ENCODE measurements around the gene SPEG. TPM values are rescaled to one million over a fixed set of nuclear protein-coding genes. Genes with fewer than 3 reads are reported as not detected.

Gene SPEG
- total RNA-seq, 1 donor from 2014 or later = under 0.01 TPM

DNA sequence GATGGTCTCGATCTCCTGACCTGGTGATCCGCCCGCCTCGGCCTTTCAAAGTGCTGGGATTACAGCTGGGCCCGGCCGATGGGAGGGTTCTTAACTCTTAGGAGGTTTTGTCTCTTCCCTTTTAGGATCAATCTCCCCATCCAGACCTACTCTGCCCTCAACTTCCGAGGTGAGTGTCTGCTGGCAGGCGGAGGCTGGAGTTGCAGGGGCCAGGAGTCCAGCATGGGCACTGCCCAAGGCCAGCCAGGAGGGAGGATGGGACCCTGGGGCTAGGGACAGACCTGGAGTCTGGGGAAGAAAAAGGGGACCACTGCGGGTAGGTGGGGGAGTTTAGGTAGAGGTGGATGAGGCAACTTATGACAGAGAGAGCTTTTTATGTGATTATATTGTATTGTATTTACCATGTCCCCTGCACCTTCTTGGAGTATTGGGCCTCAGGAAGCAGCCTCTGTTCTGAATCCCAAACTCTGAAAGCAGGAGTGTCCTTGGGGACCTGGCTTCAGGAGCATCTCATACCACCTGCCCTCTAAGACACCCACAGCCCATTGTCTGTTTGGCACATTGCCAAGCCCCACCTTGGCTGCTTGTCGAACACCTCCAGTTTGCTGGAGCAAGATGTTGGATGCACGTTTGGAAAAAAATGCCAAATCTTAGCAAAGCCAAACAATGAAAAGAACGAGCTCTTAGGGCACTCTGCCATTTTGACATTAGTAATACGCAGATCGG, 10.8 kb upstream of the SPEG start:
- DNase-seq (ENCODE audit: low read depth in 2 of 2) = no peak

DNA sequence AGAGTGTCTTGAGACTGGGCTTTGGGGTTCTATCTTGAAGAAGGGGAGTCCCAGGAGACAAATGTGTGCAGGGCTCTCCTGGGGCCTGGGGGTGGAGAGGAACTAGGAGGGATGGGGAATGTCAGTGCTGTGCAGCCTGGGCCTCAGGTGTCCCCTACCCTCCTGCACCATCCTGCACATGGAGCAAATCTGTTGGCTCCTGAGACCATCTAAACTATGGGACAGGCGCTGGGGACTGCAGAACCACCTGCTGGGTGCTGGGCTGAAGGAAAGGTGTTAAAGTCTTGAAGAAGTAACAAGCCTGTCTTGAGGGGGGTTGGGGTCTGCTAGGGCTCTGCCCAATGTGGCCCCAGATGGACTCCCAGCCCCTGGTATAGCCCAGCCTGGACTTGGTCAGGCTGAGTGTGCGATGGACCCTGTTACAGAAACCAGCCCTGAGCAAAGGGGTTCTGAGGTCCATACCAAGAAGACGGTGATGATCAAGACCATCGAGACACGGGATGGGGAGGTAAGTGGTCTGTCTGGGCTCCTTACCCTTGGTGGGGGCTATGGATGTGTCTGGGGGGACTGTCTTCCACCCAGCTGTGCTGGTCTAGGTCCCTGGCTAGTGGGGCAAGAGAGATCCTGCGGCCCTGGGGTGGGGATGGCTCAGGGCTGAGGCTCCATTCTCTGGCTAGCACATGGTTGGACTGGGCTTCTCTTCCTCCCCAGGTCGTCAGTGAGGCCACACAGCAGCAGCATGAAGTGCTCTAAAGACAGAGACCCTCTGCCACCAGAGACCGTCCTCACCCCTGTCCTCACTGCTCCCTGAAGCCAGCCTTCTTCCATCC, 9.2 kb upstream of the SPEG start:
- DNase-seq (ENCODE audit: low read depth in 2 of 2) = no peak

DNA sequence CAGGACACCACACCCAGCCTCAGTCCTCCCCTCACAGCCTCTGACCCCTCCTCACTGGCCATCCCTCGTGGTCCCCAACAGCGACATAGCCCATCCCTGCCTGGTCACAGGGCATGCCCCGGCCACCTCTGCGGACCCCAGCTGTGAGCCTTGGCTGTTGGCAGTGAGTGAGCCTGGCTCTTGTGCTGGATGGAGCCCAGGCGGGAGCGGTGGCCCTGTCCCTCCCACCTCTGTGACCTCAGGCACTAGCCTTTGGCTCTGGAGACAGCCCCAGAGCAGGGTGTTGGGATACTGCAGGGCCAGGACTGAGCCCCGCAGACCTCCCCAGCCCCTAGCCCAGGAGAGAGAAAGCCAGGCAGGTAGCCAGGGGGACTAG, 8.6 kb upstream of the SPEG start:
- DNase-seq (ENCODE audit: low read depth in 2 of 2) = no peak

DNA sequence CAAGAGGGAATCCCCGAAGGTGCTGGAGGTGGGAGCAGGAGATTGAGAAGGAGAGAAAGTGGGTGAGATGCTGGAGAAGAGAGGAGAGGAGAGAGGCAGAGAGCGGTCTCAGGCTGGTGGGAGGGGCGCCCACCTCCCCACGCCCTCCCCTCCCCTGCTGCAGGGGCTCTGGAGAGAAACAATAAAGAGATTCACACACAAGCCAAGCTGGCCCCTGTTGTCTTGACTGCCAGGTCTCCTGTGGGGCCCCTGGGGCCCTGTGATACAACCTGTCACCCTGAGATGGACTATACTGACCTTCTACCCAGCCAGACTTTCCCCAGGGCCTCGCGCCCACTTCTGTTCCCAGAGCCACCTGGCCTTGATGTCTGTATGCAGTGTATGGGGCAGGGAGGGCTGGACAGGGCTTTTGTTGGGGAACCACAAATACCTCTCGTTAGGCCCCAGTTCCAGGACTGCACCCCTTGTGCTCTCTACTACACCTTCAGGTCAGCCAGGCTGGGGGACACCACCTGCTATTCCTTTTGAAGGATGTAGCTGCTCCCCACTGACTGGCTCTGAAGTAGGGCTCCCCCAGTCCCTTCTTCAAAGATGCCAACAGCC, 8.0 kb upstream of the SPEG start:
- DNase-seq (ENCODE audit: low read depth in 2 of 2) = no peak

DNA sequence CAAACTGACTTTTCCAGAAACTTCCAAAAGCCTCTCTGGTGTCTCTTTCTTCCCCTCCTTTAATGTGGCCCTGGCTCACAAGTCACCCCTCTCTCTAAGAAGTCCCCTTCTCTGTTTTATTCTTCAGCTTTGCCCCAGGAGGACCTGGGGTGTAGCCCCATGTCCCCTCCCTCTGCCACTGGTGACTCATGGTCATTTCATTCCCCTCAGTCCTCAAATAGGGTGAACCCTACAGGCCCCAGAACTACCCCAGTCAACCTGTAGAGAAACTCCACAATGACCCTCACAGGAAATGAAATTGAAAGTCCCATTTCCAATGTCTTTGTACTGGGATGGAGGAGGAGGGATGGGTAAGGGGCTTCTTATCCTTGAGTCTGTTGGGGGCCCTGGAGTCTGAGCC, 6.2 kb upstream of the SPEG start:
- DNase-seq (ENCODE audit: low read depth in 2 of 2) = no peak

DNA sequence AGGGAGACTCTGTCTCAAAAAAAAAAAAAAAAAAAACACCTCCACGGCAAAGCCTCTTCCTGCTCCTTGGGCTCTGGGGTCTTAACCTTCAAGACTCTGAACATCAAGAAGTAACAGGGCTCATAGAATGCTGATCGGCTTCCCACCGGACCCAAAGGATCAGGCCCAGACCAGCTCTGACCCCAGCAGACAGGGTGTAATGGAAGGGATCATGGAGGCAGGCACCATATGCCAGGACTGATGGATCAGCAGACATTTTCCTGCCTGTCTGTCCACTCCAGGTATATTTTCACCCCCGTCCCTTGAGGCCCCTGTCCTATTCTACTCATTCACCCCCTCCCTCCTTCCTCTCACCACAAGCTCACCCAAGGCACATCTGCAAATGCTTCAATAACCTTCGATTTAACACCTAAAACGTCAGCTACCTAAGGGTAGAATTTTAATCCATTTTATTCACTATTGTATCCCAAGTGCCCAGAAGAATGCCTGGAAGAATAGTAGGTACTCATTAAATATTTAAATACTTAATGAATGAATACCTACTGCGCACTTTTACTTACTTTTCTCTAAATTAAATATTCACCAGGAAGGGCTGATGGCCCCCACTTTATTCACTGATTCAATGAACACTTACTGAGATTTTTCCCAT, 4.6 kb upstream of the SPEG start:
- no peak for DNase-seq (ENCODE audit: low read depth in 2 of 2)

DNA sequence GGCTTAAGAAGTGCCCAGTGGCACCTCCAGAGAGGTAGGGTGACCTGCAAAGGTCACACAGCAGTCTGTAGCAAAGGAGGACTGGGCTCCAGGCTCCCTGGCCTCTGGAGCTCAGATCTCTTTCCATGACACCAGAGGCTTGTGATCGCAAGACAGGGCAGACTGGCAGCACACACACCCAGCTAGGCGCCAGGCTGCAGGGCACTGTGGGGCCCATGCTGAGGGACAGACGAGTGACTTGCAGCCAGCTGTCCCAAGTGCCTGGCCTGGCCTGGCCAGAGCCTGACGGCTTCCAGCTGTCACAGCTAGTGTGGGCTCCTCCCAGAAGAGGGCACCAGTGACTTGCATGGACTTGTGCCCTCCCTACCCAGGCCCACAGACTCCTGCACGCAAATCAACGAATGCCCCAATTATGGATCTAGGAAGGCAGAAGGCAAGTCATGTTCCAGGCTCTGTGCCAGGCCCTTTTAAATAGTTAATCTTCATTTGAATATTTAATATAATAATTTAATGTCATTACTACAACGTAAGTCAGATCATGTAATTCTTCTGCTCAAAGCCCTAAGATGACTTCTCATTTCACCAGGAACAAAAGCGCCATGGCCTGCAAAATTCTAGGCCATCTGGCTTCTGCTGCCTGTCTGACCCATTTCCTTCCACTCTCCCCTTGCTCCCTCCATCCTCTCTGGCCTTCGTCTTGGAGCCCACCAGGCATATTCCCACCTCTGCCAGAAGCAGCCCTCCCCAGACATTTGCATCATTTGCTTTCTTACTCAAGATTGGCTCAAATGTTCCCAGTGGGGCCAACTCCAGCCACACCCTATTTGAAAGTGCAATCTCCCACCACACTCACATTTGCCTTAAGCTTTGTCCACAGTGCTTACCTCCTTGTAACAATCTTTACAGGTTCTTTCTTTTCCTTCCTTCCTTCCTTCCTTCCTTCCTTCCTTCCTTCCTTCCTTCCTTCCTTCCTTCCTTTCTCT, 3.7 kb upstream of the SPEG start:
- DNase-seq (ENCODE audit: low read depth in 2 of 2) = peak; percentile 13 to 26

DNA sequence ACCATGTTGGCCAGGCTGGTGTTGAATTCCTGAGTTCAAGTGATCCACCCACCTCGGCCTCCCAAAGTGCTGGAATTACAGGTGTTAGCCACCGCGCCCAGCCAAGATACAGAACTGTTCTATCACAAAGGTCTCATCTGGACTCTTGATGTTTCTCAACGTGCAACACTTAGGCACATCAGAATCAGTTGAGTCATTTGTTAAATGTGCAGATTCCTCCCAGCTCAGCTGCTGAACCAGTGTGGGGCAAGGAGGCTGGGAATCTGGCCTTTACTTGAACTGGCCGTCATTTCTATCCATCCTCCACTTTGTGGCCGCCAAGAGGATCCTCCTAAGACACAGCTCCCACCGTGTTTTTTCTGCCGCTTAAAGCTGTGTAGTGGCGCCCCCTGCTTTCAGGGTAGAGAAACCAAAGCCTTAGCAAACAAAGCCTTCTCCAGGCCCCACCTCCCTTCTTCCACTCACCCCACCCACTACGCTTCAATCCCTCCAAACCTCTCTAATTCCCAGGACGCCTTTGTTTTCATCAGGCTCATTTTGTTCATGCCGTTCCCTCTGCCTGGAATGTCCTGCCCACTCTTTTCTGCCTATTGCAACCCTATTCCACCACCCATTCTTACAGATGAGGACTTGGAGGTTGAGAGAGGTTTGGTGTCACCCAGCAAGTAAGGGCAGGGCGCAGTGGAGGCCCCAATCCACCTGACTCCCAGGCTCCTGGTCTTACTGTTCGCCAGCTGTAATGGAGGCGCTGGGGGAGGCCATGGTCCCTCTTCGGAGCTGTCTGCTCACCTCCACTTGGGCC, 776 bp upstream of the SPEG start:
- DNase-seq (ENCODE audit: low read depth in 2 of 2) = peak in 1 of 2 donors; percentile 32

DNA sequence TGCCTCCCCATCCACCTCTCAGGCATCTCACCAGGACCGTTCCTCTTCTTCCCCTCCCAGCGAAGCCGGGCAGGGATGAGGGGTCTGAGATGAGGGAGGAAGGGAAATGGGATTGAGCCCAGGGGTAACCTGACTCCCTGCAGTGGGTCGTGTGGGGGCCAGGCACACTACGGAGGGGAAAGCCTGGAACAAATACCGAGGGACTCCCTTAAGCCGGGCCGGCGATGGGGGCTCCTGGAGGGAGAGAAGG, 250 bp upstream of the SPEG start:
- no peak for DNase-seq (ENCODE audit: low read depth in 2 of 2)

DNA sequence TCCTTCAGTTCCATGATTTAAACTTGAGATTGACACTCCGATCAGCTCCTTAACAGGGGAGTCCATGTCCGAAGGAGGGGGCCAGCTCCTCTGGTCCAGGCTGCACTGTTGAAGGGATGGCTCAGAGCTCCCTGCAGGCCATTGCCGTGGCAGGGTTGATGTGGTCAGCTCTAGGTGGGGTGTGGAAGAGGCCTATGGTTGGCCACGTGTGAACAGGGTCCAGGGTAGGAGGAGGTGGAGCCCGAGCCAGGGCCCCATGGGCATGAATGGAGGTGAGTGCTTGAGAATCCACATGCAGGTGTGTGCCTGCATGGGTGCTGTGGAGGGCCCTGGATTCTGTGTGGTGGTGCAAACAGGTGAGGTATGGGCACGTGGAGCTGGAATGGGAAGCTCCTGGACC, 1.1 kb downstream of the SPEG start:
- DNase-seq (ENCODE audit: low read depth in 2 of 2) = no peak

DNA sequence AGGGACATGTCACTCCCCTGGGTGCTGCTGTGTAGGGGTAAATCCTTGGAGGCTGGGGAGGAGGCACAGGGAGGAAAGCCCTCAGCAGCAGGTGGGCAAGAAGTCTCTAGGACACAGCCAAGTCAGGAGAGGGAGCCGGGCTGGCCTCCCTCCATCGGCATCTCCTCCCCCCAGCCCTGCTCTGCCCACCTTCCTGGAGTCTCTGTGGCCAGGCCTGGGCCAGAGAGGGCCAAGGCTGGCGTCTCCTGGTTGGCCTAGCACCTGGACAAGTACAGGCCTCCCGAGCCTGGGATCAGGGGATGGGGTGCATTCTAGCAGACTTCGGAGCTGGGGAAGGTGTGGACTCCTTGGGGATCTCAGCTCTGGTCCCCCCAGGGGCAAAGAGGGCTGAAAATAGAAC, 1.8 kb downstream of the SPEG start:
- no peak for DNase-seq (ENCODE audit: low read depth in 2 of 2)

DNA sequence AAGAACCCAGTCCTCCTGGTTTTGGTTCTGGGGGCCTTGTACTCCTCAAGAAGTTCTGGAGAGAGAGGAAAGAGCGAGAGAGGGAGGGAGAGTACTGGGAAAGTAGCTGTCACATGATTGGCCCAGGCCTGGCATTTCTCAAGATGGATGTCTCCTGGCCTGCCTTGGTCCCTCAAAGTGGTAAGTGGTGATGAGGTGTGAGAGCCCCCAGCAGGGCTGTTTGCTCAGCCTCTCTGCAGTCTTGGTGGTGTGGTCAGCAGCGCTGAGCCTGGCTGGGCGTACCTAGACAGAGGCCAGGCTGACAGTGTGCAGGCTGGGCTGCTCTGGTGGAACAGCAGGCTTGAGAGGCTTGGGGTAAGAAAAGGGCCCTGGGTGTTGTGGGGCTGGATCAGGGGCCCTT, 2.5 kb downstream of the SPEG start:
- no peak for DNase-seq (ENCODE audit: low read depth in 2 of 2)

DNA sequence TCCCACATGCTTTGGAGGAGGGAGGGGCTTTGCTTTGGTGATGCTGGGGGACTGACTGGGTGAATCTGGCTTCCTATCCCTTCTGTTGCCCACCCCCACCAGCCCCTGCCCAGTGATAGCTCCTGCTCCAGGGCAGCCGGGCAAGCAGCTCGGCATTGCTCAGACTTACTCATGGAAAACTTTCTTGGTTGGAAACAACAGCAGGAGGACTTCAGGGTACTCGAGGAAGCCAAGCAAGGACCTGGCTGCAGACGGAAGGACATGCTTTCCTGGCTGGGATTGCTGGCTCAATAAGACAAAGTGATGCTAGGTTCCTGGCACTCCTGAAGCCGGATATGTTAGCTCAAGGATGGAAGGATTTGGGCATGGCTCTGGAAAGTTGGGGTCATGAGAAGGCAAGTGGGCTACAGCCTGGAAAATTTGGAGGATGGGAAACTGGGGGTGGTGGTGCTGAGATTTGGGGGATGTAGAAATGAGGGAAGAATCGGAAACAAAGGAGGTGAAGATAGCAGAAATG, 3.1 kb downstream of the SPEG start:
- DNase-seq (ENCODE audit: low read depth in 2 of 2) = no peak

DNA sequence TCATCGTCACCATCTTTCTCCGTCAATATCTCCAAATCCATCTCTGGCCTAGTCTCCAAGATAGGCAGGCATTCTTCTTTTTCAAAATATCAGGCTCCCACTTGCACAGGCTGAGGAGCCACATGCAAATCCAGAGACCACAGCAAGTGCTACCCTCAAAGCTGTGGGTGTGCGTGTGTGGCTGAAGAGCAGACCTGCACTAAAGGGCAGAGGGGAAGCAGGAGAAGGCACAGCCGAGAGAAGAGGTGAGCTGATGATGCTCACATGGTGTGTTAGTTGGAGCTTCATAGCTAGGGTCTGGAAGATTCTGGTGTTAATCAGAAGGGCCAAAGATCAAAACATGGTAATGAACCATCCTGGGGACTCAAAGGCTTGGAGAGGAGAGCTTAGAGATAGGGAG, 3.8 kb downstream of the SPEG start:
- DNase-seq (ENCODE audit: low read depth in 2 of 2) = no peak

DNA sequence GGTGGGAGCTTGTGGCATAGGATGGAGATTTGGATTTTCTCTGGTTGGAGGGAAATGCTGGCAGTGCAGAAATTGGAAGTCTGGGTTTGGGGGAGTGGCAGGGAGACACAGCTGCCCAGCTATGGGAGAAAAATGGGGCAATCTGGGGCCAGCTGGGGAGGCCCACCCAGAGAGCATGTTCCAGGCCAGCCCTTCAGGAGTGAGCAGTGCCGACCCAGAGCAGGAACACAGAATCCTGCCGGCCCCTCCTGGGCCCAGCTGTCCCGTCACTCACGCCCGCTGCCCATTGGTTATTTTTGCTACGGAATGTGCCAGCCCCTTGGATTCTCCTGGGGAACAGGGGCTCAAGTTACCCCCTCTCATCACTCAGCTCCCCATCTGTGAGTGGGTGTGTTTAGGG, 4.9 kb downstream of the SPEG start:
- no peak for DNase-seq (ENCODE audit: low read depth in 2 of 2)

DNA sequence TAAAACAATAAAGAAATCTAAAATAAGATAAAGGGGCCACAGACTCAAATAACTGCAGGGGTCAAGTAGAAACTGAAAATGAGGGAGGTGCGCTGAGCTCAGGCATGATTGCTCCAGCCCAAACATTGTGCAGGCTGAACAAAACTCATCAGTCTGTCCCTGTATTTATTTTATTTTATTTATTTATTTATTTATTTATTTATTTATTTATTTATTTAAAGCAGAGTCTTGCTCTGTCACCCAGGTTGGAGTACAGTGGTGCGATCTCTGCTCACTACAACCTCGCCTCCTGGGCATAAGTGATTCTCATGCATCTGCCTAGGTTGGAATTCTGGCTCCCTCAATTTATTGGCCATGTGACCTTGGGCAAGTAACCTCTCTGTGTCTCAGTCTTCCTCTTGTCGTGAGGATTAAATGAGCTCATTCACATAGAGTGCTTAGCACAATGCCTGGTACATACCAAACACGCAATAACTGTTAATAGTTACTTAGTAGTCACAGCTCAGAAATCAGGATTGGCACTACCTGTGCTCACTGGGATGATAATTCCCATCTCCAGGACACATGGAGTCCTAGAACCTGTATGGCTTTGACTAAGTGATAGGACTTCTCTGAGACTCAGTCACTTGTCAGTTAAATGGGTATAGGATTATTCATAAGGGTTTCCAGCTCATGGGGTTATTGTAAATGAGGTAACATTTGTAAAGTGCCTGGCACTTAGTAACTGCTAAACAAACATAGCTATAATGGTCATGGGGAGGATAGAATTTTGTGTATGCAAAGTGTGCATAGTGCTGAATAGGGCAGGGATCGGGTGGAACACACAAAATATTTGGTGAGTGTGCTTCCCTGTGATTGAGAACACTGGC, 6.0 kb downstream of the SPEG start:
- DNase-seq (ENCODE audit: low read depth in 2 of 2) = no peak

DNA sequence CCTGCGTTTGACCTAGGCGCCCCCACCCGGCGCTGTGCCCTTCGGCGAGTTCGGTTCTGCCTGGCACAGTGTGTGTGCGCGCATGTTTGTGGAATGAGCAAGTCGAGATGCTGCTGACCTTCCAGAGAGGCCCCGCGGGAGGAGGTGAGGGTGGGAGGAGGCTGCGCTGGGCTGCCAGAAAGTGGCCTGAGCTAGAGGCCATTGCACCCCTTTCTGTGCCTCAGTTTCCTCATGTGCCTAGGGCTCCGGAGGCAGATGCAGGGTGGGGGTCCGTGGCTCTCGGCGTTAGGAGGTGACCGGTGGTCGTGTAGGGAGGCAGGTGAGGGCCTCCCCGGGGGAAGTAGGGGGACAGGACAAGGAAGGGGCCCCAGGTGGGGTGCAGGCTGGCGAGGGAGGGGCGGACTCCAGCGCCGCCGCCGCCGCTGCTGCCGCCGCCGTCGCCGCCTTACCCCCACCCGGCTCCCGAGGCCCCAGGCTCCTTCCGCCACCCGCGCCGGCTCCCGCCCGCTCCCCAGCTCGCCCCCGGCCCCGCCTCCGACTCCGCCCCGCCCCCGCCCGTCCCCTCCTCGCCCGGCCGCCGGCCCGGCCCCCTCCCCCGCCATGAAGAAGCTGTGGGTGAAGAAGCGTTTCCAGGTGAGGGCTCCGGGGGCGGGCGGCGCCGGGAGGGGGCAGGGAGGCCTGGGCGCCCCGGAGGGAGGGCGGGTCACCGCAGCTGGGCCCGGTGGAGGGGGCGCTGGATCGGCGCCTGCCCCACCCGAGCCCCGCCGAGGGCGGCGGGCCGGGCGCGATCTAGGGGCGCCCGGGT, 7.0 kb downstream of the SPEG start:
- DNase-seq (ENCODE audit: low read depth in 2 of 2) = no peak

DNA sequence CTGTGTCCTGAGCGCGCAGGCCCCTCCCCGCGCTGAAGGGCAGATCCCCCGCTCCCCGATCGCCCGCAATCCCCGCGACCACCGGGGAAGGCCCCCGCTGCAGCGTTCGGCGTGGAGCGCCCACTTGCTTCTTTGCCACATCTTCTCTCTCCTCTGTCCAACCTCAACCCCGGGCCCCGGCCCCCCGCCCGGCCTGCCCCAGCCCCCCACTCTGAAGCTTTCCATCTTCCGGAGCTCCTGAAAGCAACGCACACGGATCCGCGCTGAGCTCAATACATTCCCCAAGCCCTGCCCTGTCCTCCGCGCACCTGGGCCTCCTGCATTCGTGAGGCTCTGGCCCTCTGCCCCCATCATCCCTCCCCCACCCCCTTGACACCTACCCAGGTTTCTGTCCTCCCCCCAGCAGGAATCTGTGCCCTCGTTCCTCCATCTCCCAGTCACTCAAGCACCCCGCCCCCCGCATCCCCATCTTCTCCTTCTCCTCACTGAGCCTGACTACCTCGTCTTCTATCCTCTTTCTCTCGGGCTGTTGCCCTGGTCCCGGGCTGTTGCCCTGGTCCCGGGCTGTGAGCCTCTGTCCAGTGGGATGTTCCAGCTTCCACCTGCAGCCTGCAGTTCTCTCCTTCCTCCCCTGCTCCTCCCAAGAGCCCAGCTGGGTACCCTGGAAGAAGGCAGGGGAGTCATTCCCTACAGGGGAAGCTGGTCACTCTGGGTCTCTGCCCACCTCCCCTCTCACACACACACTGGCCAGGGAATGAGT, 7.8 kb downstream of the SPEG start:
- DNase-seq (ENCODE audit: low read depth in 2 of 2) = no peak
